HAP-1 (cell line): ENCODE results near the gene PRDX5.

Experiments used
- DNase-seq, 2 experiments: peaks; one replicate each; pipeline ENCODE4 v3.0.0-alpha.2; 2016 to 2020; ENCODE audit warnings: low spot score in 2 of 2
- H3K27me3 ChIP-seq: fragments of 250-450 bp; sonication (Bioruptor Pico); 2 replicates; pipeline ENCODE4 v1.5.1; 2020; ENCODE audit warnings: low read depth, mild to moderate bottlenecking, moderate library complexity
- H3K36me3 ChIP-seq: fragments of 250-450 bp; sonication (Bioruptor Pico); replicated peaks from 2 replicates; pipeline ENCODE4 v1.5.1; 2020; ENCODE audit warnings: mild to moderate bottlenecking
- H3K4me1 ChIP-seq: fragments of 250-450 bp; sonication (Bioruptor Pico); 2 replicates; pipeline ENCODE4 v1.5.1; 2020; ENCODE audit warnings: mild to moderate bottlenecking
- H3K4me3 ChIP-seq: fragments of 250-450 bp; sonication (Bioruptor Pico); 2 replicates; pipeline ENCODE4 v1.5.1; 2020; ENCODE audit warnings: mild to moderate bottlenecking, moderate library complexity
- H3K9me3 ChIP-seq: fragments of 250-450 bp; sonication (Bioruptor Pico); 2 replicates; pipeline ENCODE4 v1.5.1; 2020; ENCODE audit warnings: mild to moderate bottlenecking, moderate library complexity
- in situ Hi-C: fragments of 300-500 bp; cut with MboI; formaldehyde crosslinking; loops from 3 replicates; pipeline ENCODE4 v1.14.3; 2020; ENCODE audit warnings: low sequenced_read_pairs, inconsistent platforms, mixed read lengths

The PRDX5 gene

DNA sequence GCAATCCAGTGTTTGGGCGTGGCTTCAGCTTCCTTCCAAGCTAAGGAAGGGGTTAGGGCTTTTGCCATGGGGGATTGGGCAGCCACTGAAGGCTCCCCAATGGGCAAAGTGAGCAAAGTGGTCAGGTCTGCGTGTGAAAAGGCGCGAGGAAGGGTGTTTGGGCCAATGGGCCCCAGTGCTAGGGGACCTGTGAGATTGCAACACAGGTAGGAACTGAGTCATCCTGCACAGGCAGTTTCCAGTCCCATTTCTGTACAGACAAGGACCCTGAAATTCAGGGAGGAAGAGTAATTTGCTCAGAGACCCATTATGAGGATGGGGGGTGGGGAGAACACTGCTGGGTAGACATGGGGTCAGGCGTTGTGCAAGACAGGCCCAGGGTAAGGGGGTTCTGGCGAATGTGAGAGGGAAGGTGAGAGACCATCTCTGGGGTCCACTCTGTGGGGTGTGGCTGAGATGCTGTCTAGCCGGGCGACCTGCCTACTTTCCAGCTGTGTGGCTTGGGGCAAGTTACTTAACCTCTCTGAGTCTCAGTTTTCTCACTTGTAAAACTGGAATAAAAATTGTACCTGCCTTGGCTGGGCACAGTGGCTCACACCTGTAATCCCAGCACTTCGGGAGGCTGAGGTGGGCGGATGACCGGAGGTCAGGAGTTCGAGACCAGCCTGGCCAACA, 29.4 kb downstream of the PRDX5 start:
- no peak overlapping the region for H3K4me3 ChIP-seq
- DNase-seq, result no peak
- no peaks in the 10 kb centered on the region for H3K9me3 ChIP-seq
- no peaks in the 10 kb centered on the region for H3K36me3 ChIP-seq
- no peaks in the 10 kb centered on the region for H3K27me3 ChIP-seq
- peaks cover under 1% of the 10 kb centered on the region for H3K4me1 ChIP-seq
- in situ Hi-C loops, result no loop called here

DNA sequence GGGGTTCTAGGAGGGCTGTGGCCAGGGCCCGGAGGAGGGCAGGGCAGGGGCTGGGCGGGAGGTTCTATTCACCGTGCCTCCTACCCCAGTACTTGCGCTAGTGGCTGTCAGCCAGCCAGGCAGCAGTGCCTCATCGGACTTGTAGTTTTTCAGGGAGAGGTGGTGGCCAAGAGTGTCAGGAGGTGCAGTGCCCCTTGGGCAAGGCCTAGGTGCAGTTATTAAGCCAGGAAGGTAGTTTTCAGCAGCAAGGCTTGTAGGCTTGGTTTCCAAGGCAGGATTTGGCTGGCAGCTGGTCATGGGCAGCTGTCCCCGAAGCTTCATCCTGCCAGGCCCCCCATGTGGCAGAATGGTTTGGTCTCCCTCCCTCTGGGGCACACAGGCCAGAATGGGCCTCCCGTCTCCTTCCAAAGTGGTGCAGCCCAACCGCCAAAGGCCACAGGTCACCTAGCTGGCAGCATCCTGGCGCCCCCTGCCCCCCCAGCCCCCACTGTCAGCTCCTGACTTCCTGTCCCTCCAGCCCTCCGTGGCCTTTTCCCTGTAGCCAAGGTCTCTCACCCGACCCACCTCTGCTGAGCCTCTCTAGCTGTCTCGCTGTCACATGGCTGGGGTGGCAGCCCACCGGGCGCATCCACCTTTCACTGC, 30.6 kb downstream of the PRDX5 start:
- in situ Hi-C loops, result no loop called here
- H3K27me3 ChIP-seq, result no peaks in the 10 kb centered on the region
- DNase-seq, result no peak
- H3K4me1 ChIP-seq, result no peaks in the 10 kb centered on the region
- no peaks in the 10 kb centered on the region for H3K9me3 ChIP-seq
- H3K36me3 ChIP-seq, result no peaks in the 10 kb centered on the region
- H3K4me3 ChIP-seq, result no peak overlapping the region

GRCh38 chr11:64349025-64349387, 31.1 kb downstream of the PRDX5 start:
- Histone ChIP-seq H3K27me3 (no peaks in the 10 kb centered on the region), H3K36me3 (no peaks in the 10 kb centered on the region), H3K4me3 (no peak overlapping the region), H3K4me1 (no peaks in the 10 kb centered on the region), H3K9me3 (no peaks in the 10 kb centered on the region)
- in situ Hi-C loops, result no loop called here
- DNase-seq, result no peak

- DNase-seq, result no peak
- Histone ChIP-seq H3K4me3 (no peak overlapping the region), H3K9me3 (no peaks in the 10 kb centered on the region), H3K4me1 (no peaks in the 10 kb centered on the region), H3K36me3 (no peaks in the 10 kb centered on the region), H3K27me3 (no peaks in the 10 kb centered on the region)
- in situ Hi-C loops, result no loop called here
Observed at GRCh38 chr11:64349404-64349803, 31.5 kb downstream of the PRDX5 start.

DNA sequence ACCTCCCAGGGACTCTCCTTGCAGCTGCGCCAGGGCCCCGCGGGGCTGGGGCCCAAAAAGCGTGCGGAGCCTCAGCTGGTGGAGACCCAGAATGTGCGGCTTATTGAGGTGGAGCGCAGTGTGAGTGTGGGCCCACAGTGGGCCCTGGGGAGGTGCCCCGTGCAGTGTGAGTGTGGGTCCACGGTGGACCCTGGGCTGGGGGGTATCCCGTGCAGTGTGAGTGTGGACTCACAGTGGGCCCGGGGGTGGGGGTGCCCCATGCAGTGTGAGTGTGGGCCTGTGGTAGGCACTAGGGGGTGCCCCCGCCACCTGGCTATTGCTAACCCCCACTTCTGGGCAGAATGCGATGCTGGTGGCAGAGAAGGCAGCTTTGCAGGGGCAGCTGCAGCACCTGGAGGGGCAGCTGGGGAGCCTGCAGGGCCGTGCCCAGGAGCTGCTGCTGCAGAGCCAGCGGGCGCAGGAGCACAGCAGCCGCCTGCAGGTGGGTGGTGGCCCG, 33.3 kb downstream of the PRDX5 start:
- in situ Hi-C loops, result no loop called here
- no peak overlapping the region for H3K4me3 ChIP-seq

DNA sequence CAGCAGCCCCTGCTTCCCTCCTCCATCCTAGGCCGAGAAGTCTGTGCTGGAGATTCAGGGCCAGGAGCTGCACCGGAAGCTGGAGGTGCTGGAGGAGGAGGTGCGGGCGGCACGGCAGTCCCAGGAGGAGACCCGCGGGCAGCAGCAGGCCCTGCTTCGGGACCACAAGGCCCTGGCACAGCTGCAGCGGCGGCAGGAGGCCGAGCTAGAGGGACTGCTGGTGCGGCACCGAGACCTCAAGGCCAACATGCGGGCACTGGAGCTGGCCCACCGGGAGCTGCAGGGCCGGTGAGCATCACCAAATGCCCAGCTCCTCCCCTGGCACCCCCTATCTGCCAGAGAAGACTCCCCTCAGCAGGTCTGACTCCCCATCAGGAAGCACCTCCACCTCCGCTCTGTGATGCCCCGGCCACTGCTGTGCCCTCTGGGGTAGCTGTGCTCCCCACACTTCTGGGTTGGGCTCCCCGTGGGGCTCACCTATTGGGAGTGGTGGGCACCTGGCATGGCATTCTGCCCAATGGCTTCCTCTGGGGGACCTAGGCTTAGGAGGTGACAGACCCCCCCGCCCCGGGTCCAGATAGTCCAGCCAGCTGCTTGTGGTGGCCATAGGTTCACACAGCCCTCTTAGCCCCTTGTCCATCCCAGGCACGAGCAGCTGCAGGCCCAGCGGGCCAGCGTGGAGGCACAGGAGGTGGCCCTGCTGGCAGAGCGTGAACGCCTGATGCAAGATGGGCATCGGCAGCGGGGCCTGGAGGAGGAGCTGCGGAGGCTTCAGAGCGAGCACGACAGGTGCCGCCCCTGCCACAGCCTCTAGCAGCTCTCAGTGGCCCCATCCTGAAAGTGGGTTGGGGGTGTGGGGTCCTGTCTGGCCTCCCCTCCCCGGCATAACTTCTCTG, 34.4 kb downstream of the PRDX5 start:
- Histone ChIP-seq H3K9me3 (no peaks in the 10 kb centered on the region), H3K36me3 (no peaks in the 10 kb centered on the region), H3K4me3 (no peak overlapping the region), H3K4me1 (peaks cover 2% of the 10 kb centered on the region; the same call in 1 of the 2 replicates), H3K27me3 (no peaks in the 10 kb centered on the region)
- in situ Hi-C loops, result no loop called here
- no peak for DNase-seq

More for the DNA sequence above, 33.3 kb downstream of the PRDX5 start:
- H3K9me3 ChIP-seq, result no peaks in the 10 kb centered on the region
- H3K27me3 ChIP-seq, result no peaks in the 10 kb centered on the region
- no peak for DNase-seq
- H3K4me1 ChIP-seq, result peaks cover 2% of the 10 kb centered on the region; the same call in 1 of the 2 replicates
- H3K36me3 ChIP-seq, result no peaks in the 10 kb centered on the region

- Histone ChIP-seq H3K36me3 (no peaks in the 10 kb centered on the region), H3K27me3 (no peaks in the 10 kb centered on the region), H3K4me3 (no peak overlapping the region), H3K4me1 (peaks cover 6% of the 10 kb centered on the region), H3K9me3 (no peaks in the 10 kb centered on the region)
- in situ Hi-C loops, result no loop called here
- no peak for DNase-seq
Observed at GRCh38 chr11:64352995-64353714, 35.2 kb downstream of the PRDX5 start.

DNA sequence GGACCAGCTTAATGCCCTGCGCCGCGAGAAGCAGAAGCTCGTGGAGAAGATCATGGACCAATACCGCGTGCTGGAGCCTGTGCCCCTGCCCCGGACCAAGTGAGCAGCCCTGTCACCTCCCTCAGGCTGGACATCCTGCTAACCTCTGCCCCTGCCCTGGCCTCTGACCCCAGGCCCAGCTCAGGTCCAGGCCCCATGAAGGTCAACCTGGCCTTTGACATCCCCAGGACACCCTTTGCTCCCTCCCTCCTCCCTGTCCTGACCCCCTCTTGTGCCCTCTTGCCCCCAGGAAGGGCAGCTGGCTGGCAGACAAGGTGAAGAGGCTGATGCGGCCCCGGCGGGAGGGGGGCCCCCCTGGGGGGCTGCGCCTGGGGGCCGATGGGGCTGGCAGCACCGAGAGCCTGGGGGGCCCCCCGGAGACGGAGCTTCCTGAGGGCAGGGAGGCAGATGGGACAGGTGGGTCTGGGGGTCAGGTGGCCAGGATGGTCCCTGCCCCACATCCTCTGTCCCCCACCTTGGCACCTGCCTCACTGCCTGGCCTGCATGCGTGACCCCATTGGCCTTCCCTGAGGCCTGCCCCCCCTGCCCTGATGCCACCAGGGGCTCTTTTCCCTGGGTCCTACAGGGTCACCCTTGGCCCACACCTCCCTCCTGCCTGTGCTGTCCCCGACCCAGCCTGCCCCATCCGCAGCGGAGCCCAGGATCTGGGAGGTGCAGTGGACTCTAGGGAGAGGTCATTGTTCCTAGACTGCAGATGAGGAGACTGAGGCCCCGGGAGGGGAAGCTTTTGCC, 36.0 kb downstream of the PRDX5 start:
- H3K27me3 ChIP-seq, result no peaks in the 10 kb centered on the region
- no peak for DNase-seq
- in situ Hi-C loops, result no loop called here
- peaks cover 11% of the 10 kb centered on the region for H3K4me1 ChIP-seq
- no peak overlapping the region for H3K4me3 ChIP-seq
- H3K36me3 ChIP-seq, result no peaks in the 10 kb centered on the region
- no peaks in the 10 kb centered on the region for H3K9me3 ChIP-seq

GRCh38 chr11:64355078-64355940, 37.4 kb downstream of the PRDX5 start:
- peak overlapping the region; percentile 10; the same call in 1 of the 2 replicates for H3K4me3 ChIP-seq
- H3K36me3 ChIP-seq, result no peaks in the 10 kb centered on the region
- peaks cover 11% of the 10 kb centered on the region for H3K4me1 ChIP-seq
- in situ Hi-C loops, result no loop called here
- no peaks in the 10 kb centered on the region for H3K27me3 ChIP-seq
- H3K9me3 ChIP-seq, result no peaks in the 10 kb centered on the region
- peak; percentile 61 to 89 for DNase-seq

- DNase-seq, result peak; percentile 34 to 89
- no peaks in the 10 kb centered on the region for H3K27me3 ChIP-seq
- no peak overlapping the region for H3K4me3 ChIP-seq
- H3K36me3 ChIP-seq, result peaks cover 6% of the 10 kb centered on the region; the same call in 1 of the 2 replicates
- in situ Hi-C loops, result no loop called here
- H3K9me3 ChIP-seq, result no peaks in the 10 kb centered on the region
- H3K4me1 ChIP-seq, result peaks cover 11% of the 10 kb centered on the region
Observed at GRCh38 chr11:64356498-64357411, 38.8 kb downstream of the PRDX5 start.

DNA sequence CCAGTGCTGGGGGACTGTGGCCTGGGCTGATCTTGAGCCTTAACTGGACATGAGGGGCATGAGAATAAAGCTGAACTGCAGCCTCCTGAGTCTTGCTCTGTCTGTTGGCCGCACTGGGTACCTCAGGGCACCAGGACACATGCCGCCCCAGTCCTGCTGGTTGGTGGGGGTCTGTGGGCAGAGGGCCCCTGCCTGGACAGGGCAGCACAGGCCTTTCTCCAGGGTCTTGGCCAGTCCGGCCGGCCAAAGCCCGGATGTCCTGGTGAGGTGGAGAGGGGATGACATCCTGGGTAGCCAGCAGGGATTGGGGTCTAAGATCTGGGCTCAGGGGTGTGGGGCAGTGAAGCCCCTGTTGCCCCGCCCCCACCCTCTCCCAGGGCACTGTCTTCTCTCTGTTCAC, 39.5 kb downstream of the PRDX5 start:
- H3K36me3 ChIP-seq, result peaks cover 11% of the 10 kb centered on the region
- peaks cover 11% of the 10 kb centered on the region for H3K4me1 ChIP-seq
- no peaks in the 10 kb centered on the region for H3K9me3 ChIP-seq
- no peak overlapping the region for H3K4me3 ChIP-seq
- in situ Hi-C loops, result no loop called here
- DNase-seq, result no peak
- H3K27me3 ChIP-seq, result no peaks in the 10 kb centered on the region
